A549 (cell line): ENCODE measurements around the gene ASTN1.

Experiments
- CTCF ChIP-seq: fragments of >200 bp; sonication (Bioruptor Twin); formaldehyde crosslinking; IDR thresholded peaks from 3 replicates; pipeline ENCODE4 v1.5.1; 2016
- JUN ChIP-seq, 2 experiments: fragments of >200 bp; sonication (Bioruptor Twin); formaldehyde crosslinking; IDR thresholded peaks; 2 replicates in 1 of 2; 3 replicates in 1 of 2; pipeline ENCODE4 v1.6.1; 2016 to 2017
- KDM1A ChIP-seq: fragments of 200-600 bp; sonication (generic); IDR thresholded peaks from 2 replicates; pipeline ENCODE4 v1.6.1; 2016; ENCODE audit warnings: low read depth, mild to moderate bottlenecking
- KDM5A ChIP-seq: fragments of 200-600 bp; sonication (generic); IDR thresholded peaks from 2 replicates; pipeline ENCODE4 v1.6.1; 2016; ENCODE audit warnings: antibody characterized with exemption, mild to moderate bottlenecking
- MAX ChIP-seq: IDR thresholded peaks from 2 replicates; pipeline ENCODE4 v1.6.1; 2012
- NFE2L2 ChIP-seq: fragments of 150-350 bp; conservative IDR thresholded peaks from 2 replicates; pipeline ENCODE4 v1.6.1; 2014; ENCODE audit warnings: low read length
- POLR2A ChIP-seq: IDR thresholded peaks from 2 replicates; pipeline ENCODE4 v1.6.1; 2012; ENCODE audit warnings: mild to moderate bottlenecking, low read length
- POLR2AphosphoS2 ChIP-seq: conservative IDR thresholded peaks from 2 replicates; pipeline ENCODE4 v1.6.1; 2012; ENCODE audit warnings: low read length, improper control_type of control experiment, inconsistent platforms
- RARB ChIP-seq: fragments of 250-450 bp; sonication (Bioruptor Pico); IDR thresholded peaks from 2 replicates; pipeline ENCODE4 v1.8.0; 2021; ENCODE audit warnings: mild to moderate bottlenecking, moderate library complexity
- SMC3 ChIP-seq: fragments of >200 bp; sonication (Bioruptor Twin); formaldehyde crosslinking; IDR thresholded peaks from 3 replicates; pipeline ENCODE4 v1.6.1; 2018; ENCODE audit warnings: inconsistent platforms

GRCh38 chr1:177181280-177181630, 16.7 kb upstream of the ASTN1 start:
- no peak for TF ChIP-seq NFE2L2
- no peak for TF ChIP-seq CTCF
- no peak for TF ChIP-seq POLR2A
- TF ChIP-seq POLR2AphosphoS2, result no peak
- TF ChIP-seq SMC3, result no peak
- no peak for TF ChIP-seq MAX
- TF ChIP-seq JUN (IDR thresholded peaks at IDR 0.05), result no peak
- TF ChIP-seq RARB (CRISPR knock-in tag), result no peak
- no peak for TF ChIP-seq KDM1A
- no peak for TF ChIP-seq KDM5A
